Measurements from ENCODE around the gene GARIN6.
"Not testable (repeated sequence)": the region's sequence is repeated elsewhere in the genome, so short reads cannot be mapped to it uniquely, and the experiment has no call there.

Gene GARIN6

GRCh38 chr12:99647453-99647852, at the start of gene GARIN6:
GARIN6 (plus strand) TSS chr12:99647753; CDS start chr12:99648175, 422 bp downstream.
- Histone ChIP-seq H3K4me1 (ENCODE audit: insufficient read depth, low read length) (no peaks in the 10 kb centered on the region), H3K9ac (ENCODE audit: low read depth, low read length) (no peak within 1 kb of the TSS), H3K36me3 (ENCODE audit: insufficient read depth, low read length) (no peaks in the 10 kb centered on the region), H3K9me3 (ENCODE audit: control insufficient read depth, insufficient read depth, low read length) (no peaks in the 10 kb centered on the region)

- Histone ChIP-seq H3K4me1 (ENCODE audit: insufficient read depth, low read length) (no peaks in the 10 kb centered on the region), H3K36me3 (ENCODE audit: insufficient read depth, low read length) (no peaks in the 10 kb centered on the region), H3K9me3 (ENCODE audit: control insufficient read depth, insufficient read depth, low read length) (no peaks in the 10 kb centered on the region), H3K9ac (ENCODE audit: low read depth, low read length) (no peak overlapping the region)
Measured at GRCh38 chr12:99598785-99599184, 48.8 kb upstream of the GARIN6 start.

GRCh38 chr12:99600388-99600787, 47.2 kb upstream of the GARIN6 start:
- no peaks in the 10 kb centered on the region for H3K4me1 ChIP-seq (ENCODE audit: insufficient read depth, low read length)
- no peaks in the 10 kb centered on the region for H3K36me3 ChIP-seq (ENCODE audit: insufficient read depth, low read length)
- no peak overlapping the region for H3K9ac ChIP-seq (ENCODE audit: low read depth, low read length)
- H3K9me3 ChIP-seq (ENCODE audit: control insufficient read depth, insufficient read depth, low read length): no peaks in the 10 kb centered on the region

- H3K36me3 ChIP-seq (ENCODE audit: insufficient read depth, low read length): no peaks in the 10 kb centered on the region
- H3K9ac ChIP-seq (ENCODE audit: low read depth, low read length): no peak overlapping the region
- peaks cover 31% of the 10 kb centered on the region; the same call in 1 of the 2 replicates for H3K4me1 ChIP-seq (ENCODE audit: insufficient read depth, low read length)
- H3K9me3 ChIP-seq (ENCODE audit: control insufficient read depth, insufficient read depth, low read length): no peaks in the 10 kb centered on the region
Measured at GRCh38 chr12:99609455-99610181, 37.9 kb upstream of the GARIN6 start.

GRCh38 chr12:99611117-99611516, 36.4 kb upstream of the GARIN6 start:
- Histone ChIP-seq H3K9ac (ENCODE audit: low read depth, low read length) (no peak overlapping the region), H3K9me3 (ENCODE audit: control insufficient read depth, insufficient read depth, low read length) (no peaks in the 10 kb centered on the region), H3K36me3 (ENCODE audit: insufficient read depth, low read length) (no peaks in the 10 kb centered on the region), H3K4me1 (ENCODE audit: insufficient read depth, low read length) (peaks cover 31% of the 10 kb centered on the region; the same call in 1 of the 2 replicates)

GRCh38 chr12:99611599-99611998, 36.0 kb upstream of the GARIN6 start:
- H3K36me3 ChIP-seq (ENCODE audit: insufficient read depth, low read length): no peaks in the 10 kb centered on the region
- no peaks in the 10 kb centered on the region for H3K9me3 ChIP-seq (ENCODE audit: control insufficient read depth, insufficient read depth, low read length)
- no peak overlapping the region for H3K9ac ChIP-seq (ENCODE audit: low read depth, low read length)
- H3K4me1 ChIP-seq (ENCODE audit: insufficient read depth, low read length): peaks cover 31% of the 10 kb centered on the region; the same call in 1 of the 2 replicates

- H3K36me3 ChIP-seq (ENCODE audit: insufficient read depth, low read length): no peaks in the 10 kb centered on the region
- H3K9me3 ChIP-seq (ENCODE audit: control insufficient read depth, insufficient read depth, low read length): no peaks in the 10 kb centered on the region
- H3K4me1 ChIP-seq (ENCODE audit: insufficient read depth, low read length): no peaks in the 10 kb centered on the region; the same call in 1 of the 2 replicates
- H3K9ac ChIP-seq (ENCODE audit: low read depth, low read length): no peak overlapping the region
Measured at GRCh38 chr12:99618657-99619056, 28.9 kb upstream of the GARIN6 start.

- H3K9me3 ChIP-seq (ENCODE audit: control insufficient read depth, insufficient read depth, low read length): no peaks in the 10 kb centered on the region
- H3K36me3 ChIP-seq (ENCODE audit: insufficient read depth, low read length): no peaks in the 10 kb centered on the region
- H3K9ac ChIP-seq (ENCODE audit: low read depth, low read length): no peak overlapping the region
- no peaks in the 10 kb centered on the region; the same call in 1 of the 2 replicates for H3K4me1 ChIP-seq (ENCODE audit: insufficient read depth, low read length)
Measured at GRCh38 chr12:99619389-99620158, 28.0 kb upstream of the GARIN6 start.

GRCh38 chr12:99620159-99620479, 27.4 kb upstream of the GARIN6 start:
- Histone ChIP-seq H3K4me1 (ENCODE audit: insufficient read depth, low read length) (no peaks in the 10 kb centered on the region; the same call in 1 of the 2 replicates), H3K36me3 (ENCODE audit: insufficient read depth, low read length) (no peaks in the 10 kb centered on the region), H3K9ac (ENCODE audit: low read depth, low read length) (no peak overlapping the region), H3K9me3 (ENCODE audit: control insufficient read depth, insufficient read depth, low read length) (no peaks in the 10 kb centered on the region)

- H3K9ac ChIP-seq (ENCODE audit: low read depth, low read length); H3K4me1 ChIP-seq (ENCODE audit: insufficient read depth, low read length); H3K9me3 ChIP-seq (ENCODE audit: control insufficient read depth, insufficient read depth, low read length); H3K36me3 ChIP-seq (ENCODE audit: insufficient read depth, low read length): not testable (repeated sequence)
Measured at GRCh38 chr12:99624591-99624990, 23.0 kb upstream of the GARIN6 start.

- no peaks in the 10 kb centered on the region for H3K4me1 ChIP-seq (ENCODE audit: insufficient read depth, low read length)
- no peaks in the 10 kb centered on the region for H3K36me3 ChIP-seq (ENCODE audit: insufficient read depth, low read length)
- no peak overlapping the region for H3K9ac ChIP-seq (ENCODE audit: low read depth, low read length)
- H3K9me3 ChIP-seq (ENCODE audit: control insufficient read depth, insufficient read depth, low read length): no peaks in the 10 kb centered on the region
Measured at GRCh38 chr12:99627459-99627858, 20.1 kb upstream of the GARIN6 start.

GRCh38 chr12:99644629-99645028, 2.9 kb upstream of the GARIN6 start:
- H3K36me3 ChIP-seq (ENCODE audit: insufficient read depth, low read length): no peaks in the 10 kb centered on the region
- H3K9ac ChIP-seq (ENCODE audit: low read depth, low read length): no peak overlapping the region
- no peaks in the 10 kb centered on the region for H3K4me1 ChIP-seq (ENCODE audit: insufficient read depth, low read length)

GRCh38 chr12:99648183-99648582, 630 bp downstream of the GARIN6 start:
- Histone ChIP-seq H3K36me3 (ENCODE audit: insufficient read depth, low read length) (no peaks in the 10 kb centered on the region), H3K9me3 (ENCODE audit: control insufficient read depth, insufficient read depth, low read length) (no peaks in the 10 kb centered on the region), H3K9ac (ENCODE audit: low read depth, low read length) (no peak overlapping the region), H3K4me1 (ENCODE audit: insufficient read depth, low read length) (no peaks in the 10 kb centered on the region)

More at GRCh38 chr12:99644629-99645028, 2.9 kb upstream of the GARIN6 start:
- H3K9me3 ChIP-seq (ENCODE audit: control insufficient read depth, insufficient read depth, low read length): no peaks in the 10 kb centered on the region

- no peaks in the 10 kb centered on the region for H3K36me3 ChIP-seq (ENCODE audit: insufficient read depth, low read length)
- H3K9ac ChIP-seq (ENCODE audit: low read depth, low read length): no peak overlapping the region
- H3K9me3 ChIP-seq (ENCODE audit: control insufficient read depth, insufficient read depth, low read length): no peaks in the 10 kb centered on the region
- no peaks in the 10 kb centered on the region for H3K4me1 ChIP-seq (ENCODE audit: insufficient read depth, low read length)
Measured at GRCh38 chr12:99649551-99649950, 2.0 kb downstream of the GARIN6 start.
